Right lobe of liver (tissue), 6 donors: ENCODE results near the gene SEMA3B. TPM values are rescaled to one million over a fixed set of nuclear protein-coding genes. Genes with fewer than 3 reads are reported as not detected.

Source experiments
- ATAC-seq, 4 donors: fragments of 200-7000 bp; cut with Tn5 transposase; one replicate each; pipeline ENCODE4 v1.9.1; 2020; ENCODE audit warnings: mild to moderate bottlenecking in 4 of 4, moderate library complexity in 4 of 4
- DNase-seq, 3 donors: peaks; one replicate each; pipeline ENCODE4 v3.0.0-alpha.2; 2020
- H3K27ac ChIP-seq, 3 donors: fragments of 200-600 bp; one replicate each; pipeline ENCODE4 v1.8.0; 2022
- H3K27me3 ChIP-seq, 2 donors: fragments of 200-600 bp; one replicate each; pipeline ENCODE4 v1.8.0; 2022
- H3K36me3 ChIP-seq, 4 donors: fragments of 200-600 bp; sonication (generic) in 1 of 4; one replicate each; pipeline versions ENCODE4 v1.5.1 to v1.8.0; 2017 to 2022; ENCODE audit warnings: control low read depth in 1 of 4
- H3K4me1 ChIP-seq, 4 donors: fragments of 200-600 bp; sonication (generic) in 1 of 4; one replicate each; pipeline versions ENCODE4 v1.5.1 to v1.8.0; 2017 to 2022; ENCODE audit warnings: control low read depth in 1 of 4
- H3K4me3 ChIP-seq, 3 donors: fragments of 200-600 bp; one replicate each; pipeline ENCODE4 v1.8.0; 2022
- H3K9me3 ChIP-seq, 4 donors: fragments of 200-600 bp; sonication (generic) in 1 of 4; one replicate each; pipeline versions ENCODE4 v1.5.1 to v1.8.0; 2017 to 2022; ENCODE audit warnings: control low read depth in 1 of 4
- POLR2A ChIP-seq: fragments of 450-650 bp; IDR thresholded peaks from one replicate; pipeline ENCODE4 v1.6.1; 2017; ENCODE audit warnings: antibody characterized with exemption, mild to moderate bottlenecking
- WGBS: methylation state at CpG from one replicate; pipeline ENCODE4 v1.1.6; 2018; ENCODE audit warnings: low coverage, low lambda C conversion rate; ENCODE audit not compliant: insufficient coverage; ENCODE audit errors: missing lambda C conversion rate; 5-methylcytosine and 5-hydroxymethylcytosine counted together
- intact Hi-C, 2 donors: fragments of 100-400 bp; cut with DNase I; formaldehyde crosslinking; loops; one replicate each; pipeline versions ENCODE4 v1.11.2 to v1.14.1; 2022
- total RNA-seq, 6 experiments: library from RNA; depleted of rRNA in 2 of 6; stranded (reverse); fragments of >200 nt in 2 of 6; fragmentation: NEBNext Ultra II Directional in 3 of 6; extraction: Animal tissue kit (Norgen Biotek cat#: 25700) in 3 of 6; gene quantifications; one replicate each; pipeline versions ENCODE4 v1.1.0 to v1.2.4, GENCODE V29; 2016 to 2023
- TF ChIP-seq, protein P1 (sequence below), 4 donors: fragments of 200-600 bp in 3 of 4; fragments of 450-650 bp in 1 of 4; IDR thresholded peaks; one replicate each; pipeline versions ENCODE4 v1.5.1 to v1.8.0; 2016 to 2022; ENCODE audit warnings: antibody characterized with exemption in 4 of 4, mild to moderate bottlenecking in 2 of 4
- donor health status: DM: no; HTN: yes; CAD: no.
- donor health status: DM: no; HTN: no; CAD: no.
- donor health status: DM: no; HTN: no; CAD: no.
- donor health status: DM: no; HTN: yes; CAD: no.
- donor health status: DM: no; HTN: yes; CAD: no.

Gene SEMA3B
- total RNA-seq, 6 experiments from 2014 or later: 1.7 to 4.5 (median 2.6) TPM

DNA sequence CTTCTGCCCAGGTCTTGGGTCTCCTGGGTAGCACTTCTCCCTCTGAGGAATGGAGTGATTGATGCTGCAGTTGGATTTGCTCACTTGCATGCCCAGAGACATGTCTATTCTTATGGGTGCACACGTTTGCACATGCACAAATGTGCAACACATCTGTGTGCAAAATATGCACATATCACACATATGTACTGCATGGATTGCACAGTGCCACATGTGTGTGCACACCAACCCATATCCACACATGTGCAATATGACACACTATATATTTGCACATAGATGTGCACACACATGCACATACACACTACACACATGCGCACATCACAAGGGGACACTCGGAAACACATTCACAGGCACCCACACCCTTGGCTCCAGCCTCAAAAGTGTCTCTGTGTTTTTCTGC, 671 bp upstream of the SEMA3B start:
- Histone ChIP-seq H3K4me3 (no peak overlapping the region), H3K27me3 (no peaks in the 10 kb centered on the region), H3K36me3 (no peaks in the 10 kb centered on the region), H3K4me1 (peaks cover 0 to 31% (median under 1%) of the 10 kb centered on the region in 4 donors), H3K27ac (no peak overlapping the region), H3K9me3 (no peaks in the 10 kb centered on the region)
- 60% methylated on average over 3 of the region's 3 CpGs for WGBS
- DNase-seq (no peak), ATAC-seq (no peak)
- intact Hi-C loops: loop anchor here (5.0 to 10.0 kb wide), 2 partner anchors 41 to 143 kb away; no protein-coding TSS in a partner anchor
- TF ChIP-seq, protein P1, sequence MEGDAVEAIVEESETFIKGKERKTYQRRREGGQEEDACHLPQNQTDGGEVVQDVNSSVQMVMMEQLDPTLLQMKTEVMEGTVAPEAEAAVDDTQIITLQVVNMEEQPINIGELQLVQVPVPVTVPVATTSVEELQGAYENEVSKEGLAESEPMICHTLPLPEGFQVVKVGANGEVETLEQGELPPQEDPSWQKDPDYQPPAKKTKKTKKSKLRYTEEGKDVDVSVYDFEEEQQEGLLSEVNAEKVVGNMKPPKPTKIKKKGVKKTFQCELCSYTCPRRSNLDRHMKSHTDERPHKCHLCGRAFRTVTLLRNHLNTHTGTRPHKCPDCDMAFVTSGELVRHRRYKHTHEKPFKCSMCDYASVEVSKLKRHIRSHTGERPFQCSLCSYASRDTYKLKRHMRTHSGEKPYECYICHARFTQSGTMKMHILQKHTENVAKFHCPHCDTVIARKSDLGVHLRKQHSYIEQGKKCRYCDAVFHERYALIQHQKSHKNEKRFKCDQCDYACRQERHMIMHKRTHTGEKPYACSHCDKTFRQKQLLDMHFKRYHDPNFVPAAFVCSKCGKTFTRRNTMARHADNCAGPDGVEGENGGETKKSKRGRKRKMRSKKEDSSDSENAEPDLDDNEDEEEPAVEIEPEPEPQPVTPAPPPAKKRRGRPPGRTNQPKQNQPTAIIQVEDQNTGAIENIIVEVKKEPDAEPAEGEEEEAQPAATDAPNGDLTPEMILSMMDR (IDR thresholded peaks at IDR 0.05): no peak
- TF ChIP-seq POLR2A: no peak

DNA sequence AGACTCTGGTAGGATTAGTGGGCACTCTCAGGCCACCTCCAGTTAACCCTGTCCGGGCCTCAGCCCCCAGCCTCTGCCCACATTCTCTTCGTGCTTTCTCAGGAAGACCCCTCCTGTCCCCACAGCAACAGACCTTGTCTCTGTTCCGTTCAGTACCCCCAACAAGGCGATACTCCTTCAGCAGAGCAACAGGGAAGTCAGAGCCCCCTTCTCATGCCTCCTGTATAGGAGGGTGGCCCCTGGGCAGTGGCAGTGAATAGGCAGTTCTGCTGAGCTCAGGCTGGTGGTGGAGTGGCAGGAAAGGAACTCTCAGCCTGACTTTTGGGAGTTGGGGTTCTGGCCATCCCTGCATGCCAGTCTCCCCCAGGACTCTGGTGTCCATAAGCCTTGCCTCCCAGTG, 513 bp downstream of the SEMA3B start:
- Histone ChIP-seq H3K9me3 (no peaks in the 10 kb centered on the region), H3K4me3 (no peak overlapping the region), H3K36me3 (no peaks in the 10 kb centered on the region), H3K4me1 (peaks cover 0 to 41% (median 5%) of the 10 kb centered on the region in 4 donors), H3K27ac (no peak overlapping the region), H3K27me3 (no peaks in the 10 kb centered on the region)
- no CpG with 5 or more reads among the region's 4 CpGs for WGBS
- TF ChIP-seq, protein P1 (IDR thresholded peaks at IDR 0.05): no peak
- no peak for TF ChIP-seq POLR2A
- ATAC-seq: no peak
- intact Hi-C loops: loop anchor here (5.0 to 10.0 kb wide), 2 partner anchors 42 to 145 kb away; no protein-coding TSS in a partner anchor
- no peak for DNase-seq

DNA sequence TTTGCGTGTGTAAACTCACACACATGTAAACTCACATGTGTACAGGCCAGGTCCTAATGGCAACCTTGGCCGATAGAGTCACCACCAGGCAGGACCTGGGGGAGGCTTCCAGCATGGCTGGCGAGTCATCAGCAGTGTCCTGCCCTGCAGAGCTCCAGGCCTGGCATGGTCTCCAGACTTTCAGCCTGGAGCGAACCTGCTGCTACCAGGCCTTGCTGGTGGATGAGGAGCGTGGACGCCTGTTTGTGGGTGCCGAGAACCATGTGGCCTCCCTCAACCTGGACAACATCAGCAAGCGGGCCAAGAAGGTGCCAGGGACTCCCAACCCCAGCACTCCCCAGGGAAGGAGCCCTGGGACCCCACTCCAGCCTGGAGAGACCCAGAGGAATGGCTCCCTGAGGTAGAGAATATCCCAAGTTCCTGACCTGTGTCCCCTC, 1.0 kb downstream of the SEMA3B start:
- DNase-seq (no peak), ATAC-seq (no peak)
- no peaks in the 10 kb centered on the region for H3K27me3 ChIP-seq
- intact Hi-C loops: loop anchor here (5.0 to 10.0 kb wide), 3 partner anchors 43 to 145 kb away; partner anchors contain the start of gene HYAL2 (in 1 of the 2)
- no CpG with 5 or more reads among the region's 8 CpGs for WGBS
- H3K9me3 ChIP-seq: no peaks in the 10 kb centered on the region
- TF ChIP-seq, protein P1 (IDR thresholded peaks at IDR 0.05): no peak
- TF ChIP-seq POLR2A: no peak
- no peak overlapping the region for H3K4me3 ChIP-seq
- no peak overlapping the region for H3K27ac ChIP-seq
- no peaks in the 10 kb centered on the region for H3K36me3 ChIP-seq
- peaks cover 0 to 41% (median 5%) of the 10 kb centered on the region in 4 donors for H3K4me1 ChIP-seq

DNA sequence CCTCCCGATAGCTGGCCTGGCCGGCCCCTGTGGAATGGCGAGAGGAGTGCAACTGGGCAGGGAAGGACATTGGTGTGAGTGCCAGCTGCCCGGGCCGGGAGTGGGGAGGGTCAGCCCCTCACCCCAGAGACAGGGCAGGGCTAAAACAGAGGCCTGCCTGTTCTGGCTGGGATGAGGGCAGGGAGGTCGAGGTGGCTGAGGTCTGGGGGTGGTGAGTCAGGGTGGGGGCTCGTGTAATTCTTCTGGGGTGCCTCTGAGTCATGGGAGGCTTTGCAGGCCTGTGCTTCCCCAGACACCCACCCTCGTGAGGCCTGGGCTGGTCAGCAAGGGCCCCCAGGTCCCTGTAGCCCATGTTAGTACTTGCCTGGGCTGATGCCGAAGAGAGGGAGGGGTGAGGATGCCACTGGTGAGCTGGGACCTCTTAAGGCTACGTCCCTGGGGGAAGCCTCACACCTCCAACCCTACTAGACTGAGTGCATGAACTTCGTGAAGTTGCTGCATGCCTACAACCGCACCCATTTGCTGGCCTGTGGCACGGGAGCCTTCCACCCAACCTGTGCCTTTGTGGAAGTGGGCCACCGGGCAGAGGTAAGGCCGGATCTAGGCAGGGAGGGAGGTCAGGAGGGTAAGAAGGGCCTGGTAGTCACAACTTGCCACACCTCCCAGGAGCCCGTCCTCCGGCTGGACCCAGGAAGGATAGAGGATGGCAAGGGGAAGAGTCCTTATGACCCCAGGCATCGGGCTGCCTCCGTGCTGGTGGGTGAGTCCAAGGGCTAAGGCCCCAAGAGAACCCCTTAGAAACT, 1.7 kb downstream of the SEMA3B start:
- ATAC-seq (no peak), DNase-seq (no peak)
- TF ChIP-seq, protein P1 (IDR thresholded peaks at IDR 0.05): no peak
- TF ChIP-seq POLR2A: no peak
- intact Hi-C loops: loop anchor here (5.0 kb wide), 2 partner anchors 43 to 52 kb away; partner anchors contain the start of gene HYAL2 (in 1 of the 2)
- Histone ChIP-seq H3K9me3 (no peaks in the 10 kb centered on the region), H3K27ac (peak overlapping the region in 1 of 3 donors; percentile 4), H3K4me3 (no peak overlapping the region), H3K4me1 (peaks cover 0 to 41% (median 5%) of the 10 kb centered on the region in 4 donors), H3K36me3 (no peaks in the 10 kb centered on the region), H3K27me3 (no peaks in the 10 kb centered on the region)
- WGBS: 60% methylated on average over 1 of the region's 19 CpGs
